GM18861 (cell line): ENCODE measurements around the gene PER2.

Experiments used
- ATAC-seq: cut with Tn5 transposase; IDR thresholded peaks from one replicate; pipeline ENCODE4 v1.9.1; 2021; ENCODE audit not compliant: unreplicated experiment

Gene PER2

GRCh38 chr2:238231809-238232208 is 56.6 kb downstream of the PER2 start:
- no peak for ATAC-seq

GRCh38 chr2:238231251-238231793 is 57.1 kb downstream of the PER2 start:
- ATAC-seq: peak; percentile 63

- ATAC-seq: no peak
These were observed 57.7 kb downstream of the PER2 start for GRCh38 chr2:238230699-238231098.

- no peak for ATAC-seq
These were observed 59.7 kb downstream of the PER2 start for GRCh38 chr2:238228700-238229099.

- ATAC-seq: no peak
These were observed 60.8 kb downstream of the PER2 start for GRCh38 chr2:238227587-238228032.

- ATAC-seq: no peak
These were observed 61.5 kb downstream of the PER2 start for GRCh38 chr2:238226698-238227586.

- ATAC-seq: no peak
These were observed 62.3 kb downstream of the PER2 start for GRCh38 chr2:238225911-238226697.

GRCh38 chr2:238225121-238225520 is 63.3 kb downstream of the PER2 start:
- ATAC-seq: no peak

- ATAC-seq: no peak
These were observed 63.9 kb downstream of the PER2 start for GRCh38 chr2:238224356-238225035.

- ATAC-seq: no peak
These were observed 67.4 kb downstream of the PER2 start for GRCh38 chr2:238220892-238221521.

GRCh38 chr2:238220274-238220891 is 68.0 kb downstream of the PER2 start:
- ATAC-seq: no peak

GRCh38 chr2:238216651-238217184 is 71.7 kb downstream of the PER2 start:
- no peak for ATAC-seq

GRCh38 chr2:238207006-238207405 is 81.4 kb downstream of the PER2 start:
- no peak for ATAC-seq

- ATAC-seq: peak; percentile 10
These were observed 84.3 kb downstream of the PER2 start for GRCh38 chr2:238203973-238204683.

- peak; percentile 83 for ATAC-seq
These were observed 85.1 kb downstream of the PER2 start, which contains the start of gene ILKAP for GRCh38 chr2:238203094-238203972. Gene ILKAP, minus strand, starts transcription at chr2:238203695. Its CDS starts 142 bp downstream, at chr2:238203553.

- no peak for ATAC-seq
These were observed 85.9 kb downstream of the PER2 start for GRCh38 chr2:238202326-238203093.
